ENCODE results near the gene PGRMC2.

GRCh38 chr4:128295255-128295654, 7.6 kb upstream of the PGRMC2 start:
- no peak for TF ChIP-seq CTCF (IDR thresholded peaks at IDR 0.05; ENCODE audit: low read depth, low read length)
- TF ChIP-seq POLR2A (IDR thresholded peaks at IDR 0.05; ENCODE audit: extremely low read depth, insufficient read length), result no peak
- no peak for TF ChIP-seq MAX (IDR thresholded peaks at IDR 0.05; ENCODE audit: low read depth, low read length)
- TF ChIP-seq MYC (IDR thresholded peaks at IDR 0.05; ENCODE audit: low read depth, low read length), result no peak

Data from NB4 (cell line).